ENCODE data around the gene SLC26A9. TPM values are rescaled to one million over a fixed set of nuclear protein-coding genes. Genes with fewer than 3 reads are reported as not detected.

Gene SLC26A9
- total RNA-seq, 2 donors from 2014 or later: 0.22 TPM

DNA sequence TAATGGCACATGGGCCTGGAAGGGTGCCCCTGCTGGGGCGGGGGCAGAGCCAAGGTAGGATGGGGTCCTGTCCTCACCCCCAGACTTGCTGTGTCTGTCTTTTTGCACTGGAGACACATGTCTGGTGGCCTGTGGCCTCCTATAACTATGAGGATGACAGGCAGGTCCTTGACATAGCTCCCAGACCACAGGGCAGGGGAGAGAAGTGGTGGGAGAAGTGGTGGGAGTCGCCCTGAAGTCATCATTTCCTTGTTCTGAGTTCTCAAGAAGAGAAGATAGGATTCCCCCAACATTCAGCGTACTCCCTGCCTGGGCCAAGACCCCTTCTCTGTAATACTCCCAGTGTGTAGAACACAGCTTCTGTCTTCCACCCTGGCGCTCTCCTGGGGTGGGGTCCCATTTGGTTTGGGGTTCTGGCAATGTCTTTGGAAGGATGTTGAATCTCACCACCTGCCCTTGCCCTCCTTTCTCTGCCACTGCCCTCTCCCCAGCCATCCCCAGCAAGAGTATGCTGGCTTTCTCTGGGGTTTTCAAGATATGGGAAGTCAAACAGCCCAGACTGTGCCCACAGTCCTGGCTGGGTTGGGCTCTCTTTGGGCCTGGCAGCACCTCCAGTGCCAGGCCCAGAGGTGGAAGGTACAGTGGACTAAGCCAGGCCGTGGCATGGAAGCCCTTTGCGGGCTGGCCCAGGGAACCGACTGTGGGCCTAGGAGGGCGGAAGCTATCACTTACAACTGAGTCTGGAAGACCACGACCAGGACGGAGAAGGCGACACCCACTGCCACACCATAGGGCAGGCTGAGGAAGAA lies 19.4 kb downstream of the SLC26A9 start:
- no peaks in the 10 kb centered on the region for H3K27me3 Mint-ChIP-seq (ENCODE audit: insufficient read depth)
- no peaks in the 10 kb centered on the region for H3K27me3 ChIP-seq (ENCODE audit: control insufficient read depth, insufficient read depth, low read length, poor library complexity, severe bottlenecking)
- H3K4me3 ChIP-seq (ENCODE audit: low read length): no peak overlapping the region
- H3K36me3 Mint-ChIP-seq (ENCODE audit: low read depth): no peaks in the 10 kb centered on the region
- H3K9ac ChIP-seq (ENCODE audit: extremely low read depth, low read length, poor library complexity, severe bottlenecking): no peak overlapping the region
- H3K9me3 ChIP-seq (ENCODE audit: control insufficient read depth, low read length): no peaks in the 10 kb centered on the region
- H3K4me1 Mint-ChIP-seq: peaks cover under 1% of the 10 kb centered on the region
- H3K36me3 ChIP-seq (ENCODE audit: control insufficient read depth, insufficient read depth, low read length): no peaks in the 10 kb centered on the region
- H3K27ac Mint-ChIP-seq: no peak overlapping the region
- H3K27ac ChIP-seq (ENCODE audit: low read depth, low read length): no peak overlapping the region
- H3K4me1 ChIP-seq (ENCODE audit: control insufficient read depth, insufficient read depth, low read length): no peaks in the 10 kb centered on the region
- H3K9me3 Mint-ChIP-seq: no peaks in the 10 kb centered on the region
- no peak overlapping the region for H3K4me3 Mint-ChIP-seq
- 90 to 93% methylated on average over 7 to 11 of the region's 11 CpGs for WGBS, 2 experiments (ENCODE audit: insufficient coverage in 1 of 2, insufficient read length in 1 of 2)
- TF ChIP-seq, protein P1, sequence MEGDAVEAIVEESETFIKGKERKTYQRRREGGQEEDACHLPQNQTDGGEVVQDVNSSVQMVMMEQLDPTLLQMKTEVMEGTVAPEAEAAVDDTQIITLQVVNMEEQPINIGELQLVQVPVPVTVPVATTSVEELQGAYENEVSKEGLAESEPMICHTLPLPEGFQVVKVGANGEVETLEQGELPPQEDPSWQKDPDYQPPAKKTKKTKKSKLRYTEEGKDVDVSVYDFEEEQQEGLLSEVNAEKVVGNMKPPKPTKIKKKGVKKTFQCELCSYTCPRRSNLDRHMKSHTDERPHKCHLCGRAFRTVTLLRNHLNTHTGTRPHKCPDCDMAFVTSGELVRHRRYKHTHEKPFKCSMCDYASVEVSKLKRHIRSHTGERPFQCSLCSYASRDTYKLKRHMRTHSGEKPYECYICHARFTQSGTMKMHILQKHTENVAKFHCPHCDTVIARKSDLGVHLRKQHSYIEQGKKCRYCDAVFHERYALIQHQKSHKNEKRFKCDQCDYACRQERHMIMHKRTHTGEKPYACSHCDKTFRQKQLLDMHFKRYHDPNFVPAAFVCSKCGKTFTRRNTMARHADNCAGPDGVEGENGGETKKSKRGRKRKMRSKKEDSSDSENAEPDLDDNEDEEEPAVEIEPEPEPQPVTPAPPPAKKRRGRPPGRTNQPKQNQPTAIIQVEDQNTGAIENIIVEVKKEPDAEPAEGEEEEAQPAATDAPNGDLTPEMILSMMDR (conservative IDR thresholded peaks at IDR 0.05): no peak
- DNase-seq: peak; percentile 28

DNA sequence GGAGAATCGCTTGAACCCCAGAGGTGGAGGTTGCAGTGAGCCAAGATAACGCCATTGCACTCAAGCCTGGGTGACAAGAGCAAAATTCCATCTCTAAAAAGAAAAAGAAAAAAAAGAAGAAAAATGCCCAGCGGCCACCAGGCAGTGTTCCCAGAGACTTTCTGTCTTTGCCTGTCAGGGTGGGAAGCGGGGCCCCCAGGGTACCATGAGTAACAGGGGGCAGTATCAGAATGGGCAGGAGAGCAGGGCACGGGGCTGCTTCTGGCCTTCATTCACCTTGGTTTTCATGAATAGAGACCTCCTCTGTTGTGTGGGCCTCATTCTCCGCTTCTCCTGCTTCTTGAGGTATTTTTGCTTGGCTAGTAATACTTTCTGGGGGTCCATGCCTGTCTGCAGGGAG lies 20.4 kb downstream of the SLC26A9 start:
- Histone ChIP-seq H3K9ac (ENCODE audit: extremely low read depth, low read length, poor library complexity, severe bottlenecking) (no peak overlapping the region), H3K36me3 (ENCODE audit: control insufficient read depth, insufficient read depth, low read length) (no peaks in the 10 kb centered on the region), H3K27ac (ENCODE audit: low read depth, low read length) (no peak overlapping the region), H3K4me1 (ENCODE audit: control insufficient read depth, insufficient read depth, low read length) (peaks cover 6% of the 10 kb centered on the region), H3K27me3 (ENCODE audit: control insufficient read depth, insufficient read depth, low read length, poor library complexity, severe bottlenecking) (no peaks in the 10 kb centered on the region), H3K4me3 (ENCODE audit: low read length) (no peak overlapping the region), H3K9me3 (ENCODE audit: control insufficient read depth, low read length) (no peaks in the 10 kb centered on the region)
- Mint-ChIP-seq H3K36me3 (ENCODE audit: low read depth) (no peaks in the 10 kb centered on the region), H3K27ac (no peak overlapping the region), H3K9me3 (no peaks in the 10 kb centered on the region), H3K4me1 (peaks cover 11% of the 10 kb centered on the region), H3K4me3 (no peak overlapping the region), H3K27me3 (ENCODE audit: insufficient read depth) (no peaks in the 10 kb centered on the region)
- TF ChIP-seq, protein P1 (conservative IDR thresholded peaks at IDR 0.05): no peak
- peak; percentile 17 for DNase-seq
- WGBS, 2 experiments (ENCODE audit: insufficient coverage in 1 of 2, insufficient read length in 1 of 2): 73 to 80% methylated on average over 5 to 6 of the region's 6 CpGs

DNA sequence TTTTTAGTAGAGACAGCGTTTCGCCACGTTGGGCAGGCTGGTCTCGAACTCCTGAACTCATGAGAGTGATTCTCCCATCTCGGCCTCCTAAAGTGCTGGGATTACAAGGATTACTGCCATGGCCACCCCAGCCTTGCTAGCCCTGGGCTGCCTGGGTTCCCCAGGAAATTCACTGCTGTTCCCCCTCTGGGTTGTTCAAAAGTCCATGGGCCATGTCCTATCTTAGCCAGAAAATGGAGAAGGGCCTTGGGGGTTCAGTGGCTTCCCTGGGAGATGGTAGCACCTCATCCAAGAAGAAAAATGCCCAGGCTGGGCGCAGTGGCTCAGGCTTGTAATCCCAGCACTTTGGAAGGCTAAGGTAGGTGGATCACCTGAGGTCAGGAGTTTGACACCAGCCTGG lies 20.9 kb downstream of the SLC26A9 start:
- Histone ChIP-seq H3K27ac (ENCODE audit: low read depth, low read length) (no peak overlapping the region), H3K4me1 (ENCODE audit: control insufficient read depth, insufficient read depth, low read length) (peaks cover 7% of the 10 kb centered on the region), H3K27me3 (ENCODE audit: control insufficient read depth, insufficient read depth, low read length, poor library complexity, severe bottlenecking) (no peaks in the 10 kb centered on the region), H3K9me3 (ENCODE audit: control insufficient read depth, low read length) (no peaks in the 10 kb centered on the region), H3K9ac (ENCODE audit: extremely low read depth, low read length, poor library complexity, severe bottlenecking) (no peak overlapping the region), H3K4me3 (ENCODE audit: low read length) (no peak overlapping the region), H3K36me3 (ENCODE audit: control insufficient read depth, insufficient read depth, low read length) (no peaks in the 10 kb centered on the region)
- no peak overlapping the region for H3K27ac Mint-ChIP-seq
- no peaks in the 10 kb centered on the region for H3K27me3 Mint-ChIP-seq (ENCODE audit: insufficient read depth)
- H3K9me3 Mint-ChIP-seq: no peaks in the 10 kb centered on the region
- H3K36me3 Mint-ChIP-seq (ENCODE audit: low read depth): no peaks in the 10 kb centered on the region
- H3K4me3 Mint-ChIP-seq: no peak overlapping the region
- DNase-seq: peak; percentile 30
- TF ChIP-seq, protein P1 (conservative IDR thresholded peaks at IDR 0.05): no peak
- peaks cover 15% of the 10 kb centered on the region for H3K4me1 Mint-ChIP-seq
- 95 to 100% methylated on average over 6 of the region's 6 CpGs for WGBS, 2 experiments (ENCODE audit: insufficient coverage in 1 of 2, insufficient read length in 1 of 2)
